ENCODE measurements around the gene NECAB2. TPM values are rescaled to one million over a fixed set of nuclear protein-coding genes. Genes with fewer than 3 reads are reported as not detected.
A peak's percentile ranks its signal among the peaks of the same experiment; 100 is the strongest.

The NECAB2 gene
- total RNA-seq, 1 donor from 2014 or later: 12.9 TPM

DNA sequence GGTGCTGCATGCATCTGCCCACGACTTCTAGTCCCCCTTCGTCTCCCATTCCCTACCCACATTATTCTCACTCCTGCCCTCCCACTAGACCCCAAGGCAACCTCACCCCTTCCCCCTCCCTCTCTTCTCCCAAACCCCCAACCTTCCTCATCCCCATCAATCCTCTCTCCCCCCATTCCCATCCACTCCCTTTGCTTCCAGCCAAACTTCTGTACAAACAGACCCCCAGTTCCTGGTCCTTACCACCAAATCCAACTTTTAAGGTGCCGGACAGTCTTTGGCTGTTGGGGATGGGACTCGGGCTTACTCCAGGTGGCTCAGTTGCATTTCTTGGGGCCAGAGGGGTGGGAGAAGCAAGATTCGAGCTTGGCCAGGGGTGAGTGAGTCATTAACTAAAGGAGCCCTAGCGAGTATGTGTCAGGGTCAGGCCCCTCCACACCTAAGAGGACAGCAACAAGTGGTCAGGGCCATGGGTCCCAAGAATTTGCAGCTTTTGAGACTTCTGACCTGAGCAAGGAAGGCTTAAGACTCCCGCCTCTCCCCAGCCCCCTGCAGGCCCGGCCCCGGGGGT is 74.3 kb downstream of the NECAB2 start, which contains the start of gene SLC38A8:
SLC38A8 (minus strand) TSS at position 488 of the 571 bp plus-strand sequence. CDS start 638 bp downstream, outside the sequence.
- DNase-seq (ENCODE audit: low spot score): no peak

DNA sequence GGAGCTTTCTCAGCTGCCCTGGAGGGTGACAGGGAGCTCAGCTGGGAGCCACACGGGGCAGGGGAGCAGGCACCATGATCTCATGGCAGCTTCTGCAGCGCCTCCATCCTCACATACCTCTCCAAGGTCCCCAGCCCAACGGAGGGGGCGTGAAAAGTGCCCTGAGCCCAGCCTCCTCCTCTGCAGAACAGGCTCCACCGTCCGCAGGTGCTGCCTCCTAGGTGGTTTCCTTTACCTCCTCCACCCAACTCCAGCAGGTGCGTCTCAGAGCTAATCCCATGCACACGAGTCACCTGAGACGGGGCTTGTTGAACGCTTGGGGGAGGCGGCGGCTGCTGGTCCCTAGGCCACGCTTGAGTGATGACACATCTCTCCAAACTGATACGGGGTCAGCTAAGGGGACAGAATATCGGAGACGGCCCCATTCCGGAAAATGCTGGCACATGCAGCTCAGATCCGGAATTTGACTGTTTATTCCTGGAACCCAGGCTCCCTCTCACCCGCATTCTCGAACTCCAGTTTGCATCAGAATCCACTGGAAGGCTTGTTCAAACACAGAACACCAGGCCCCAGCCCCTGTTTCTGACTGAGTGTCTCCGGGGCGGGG is 74.9 kb downstream of the NECAB2 start:
- ATAC-seq (no peak), DNase-seq (ENCODE audit: low spot score) (no peak)

More for the DNA sequence above, 74.3 kb downstream of the NECAB2 start, which contains the start of gene SLC38A8:
- ATAC-seq: no peak

DNA sequence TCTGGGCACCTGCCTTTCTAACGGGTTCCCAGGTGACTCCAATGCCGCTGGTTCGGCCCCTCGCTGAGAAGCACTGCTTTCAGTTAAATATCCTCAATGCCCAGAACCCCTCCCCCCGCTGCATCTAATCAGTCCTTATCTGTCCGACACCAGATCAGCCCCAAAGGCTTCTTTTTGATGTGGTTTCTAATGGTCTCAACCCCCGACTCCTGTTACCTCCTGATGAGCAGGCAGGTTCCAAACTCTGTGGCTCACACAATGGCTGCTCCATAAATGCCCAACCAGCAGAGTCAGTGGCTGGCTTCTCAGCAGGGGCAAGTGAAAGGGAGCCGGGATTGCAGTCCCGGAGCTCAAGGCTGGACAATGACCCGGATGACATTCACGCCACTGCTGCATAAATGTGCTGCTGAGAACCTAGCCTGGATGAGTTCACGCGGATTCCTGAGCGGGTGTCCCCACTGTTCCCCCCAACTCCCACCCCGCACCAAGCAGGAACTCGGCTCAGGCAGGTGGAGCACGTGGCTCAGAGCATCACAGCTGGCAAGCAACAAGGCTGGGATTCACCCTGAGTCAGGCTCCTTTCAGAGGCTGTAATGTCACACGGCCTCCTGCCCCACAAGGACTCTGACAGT is 75.6 kb downstream of the NECAB2 start:
- no peak for ATAC-seq
- DNase-seq (ENCODE audit: low spot score): no peak

DNA sequence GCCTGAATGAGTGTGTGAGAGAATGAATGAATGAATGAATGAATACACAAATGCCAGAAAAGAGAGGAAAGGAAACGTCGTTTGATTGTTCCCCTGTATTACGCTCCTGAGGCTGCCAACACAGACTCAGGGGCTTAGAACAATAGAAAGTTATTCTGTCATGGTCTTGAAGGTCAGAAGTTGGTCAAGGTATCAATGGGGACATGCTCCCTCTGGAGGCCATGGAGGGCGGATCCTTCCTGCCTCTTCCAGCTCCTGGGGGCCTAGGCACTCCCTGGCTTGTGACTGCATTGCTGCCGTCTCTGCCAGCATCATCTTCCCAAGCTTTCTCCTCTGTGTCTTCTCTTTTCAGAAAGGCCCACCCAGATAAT is 76.1 kb downstream of the NECAB2 start:
- no peak for DNase-seq (ENCODE audit: low spot score)

DNA sequence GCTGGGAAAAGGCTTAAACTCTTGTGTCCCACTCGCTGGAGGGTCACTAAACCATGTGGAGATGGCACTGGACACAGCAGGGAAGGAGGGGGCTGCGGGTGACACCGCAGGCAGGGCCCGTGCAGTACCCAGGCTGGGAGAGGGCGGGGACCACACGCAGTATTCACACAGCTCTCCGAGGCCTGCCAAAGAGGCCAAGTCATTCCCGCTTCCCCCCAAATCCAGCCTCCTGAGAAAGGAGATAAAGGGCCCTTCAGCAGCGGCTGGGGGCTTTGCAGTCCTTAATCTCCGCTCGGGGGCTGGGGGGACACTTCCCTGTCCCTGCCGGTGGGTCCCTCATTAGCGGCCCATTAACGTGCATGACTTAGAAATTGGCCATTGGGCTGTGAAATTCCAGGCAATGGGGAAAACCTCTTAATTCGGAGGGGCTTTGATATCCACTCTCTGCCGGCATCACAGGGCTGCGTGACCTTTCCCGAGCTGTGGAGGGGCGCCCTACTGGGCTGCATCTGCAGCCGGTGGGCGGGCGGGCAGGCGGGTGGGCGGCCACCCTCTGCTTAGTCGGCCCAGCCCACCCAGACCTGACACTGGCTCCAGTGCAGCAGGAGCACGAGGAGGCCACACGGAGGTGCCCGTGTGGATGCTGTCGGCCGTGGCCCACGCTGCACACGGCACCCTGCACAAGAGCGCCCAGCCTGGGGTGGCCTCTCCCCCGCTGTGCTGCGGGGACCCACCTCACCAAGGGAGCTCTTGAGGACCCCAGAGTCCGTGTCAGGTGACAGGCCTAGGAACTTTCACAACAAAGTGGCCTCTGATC is 77.2 kb downstream of the NECAB2 start:
- ATAC-seq: no peak
- DNase-seq (ENCODE audit: low spot score): no peak

More for the DNA sequence above, 76.1 kb downstream of the NECAB2 start:
- ATAC-seq: peak; percentile 67

DNA sequence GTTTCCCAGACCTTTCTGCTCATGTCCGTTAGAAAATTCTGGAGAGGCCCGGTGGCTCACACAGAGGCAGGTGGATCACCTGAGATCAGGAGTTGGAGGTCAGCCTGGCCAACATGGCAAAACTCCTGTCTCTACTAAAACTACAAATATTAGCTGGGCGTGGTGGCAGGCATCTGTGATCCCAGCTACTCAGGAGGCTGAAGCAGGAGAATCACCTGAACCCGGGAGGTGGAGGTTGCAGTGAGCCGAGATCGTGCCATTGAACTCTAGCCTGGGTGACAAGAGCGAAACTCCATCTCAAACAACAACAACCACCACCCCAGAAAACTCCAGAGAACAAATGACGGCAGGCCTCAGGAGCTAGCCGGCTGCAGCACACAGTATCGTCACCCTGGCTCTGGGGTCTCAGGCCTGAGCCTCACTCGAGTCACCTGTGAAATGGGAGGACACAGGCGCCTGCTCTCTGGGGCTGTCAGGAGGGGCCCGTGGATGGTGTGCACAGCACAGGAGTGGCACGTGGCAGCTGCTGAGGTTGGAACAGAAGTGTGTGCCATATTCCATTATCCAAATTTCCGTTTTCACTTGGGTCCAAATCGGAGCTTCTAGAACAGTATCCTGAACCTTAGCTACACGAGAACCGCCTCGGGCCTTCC is 77.9 kb downstream of the NECAB2 start:
- no peak for ATAC-seq
- no peak for DNase-seq (ENCODE audit: low spot score)

DNA sequence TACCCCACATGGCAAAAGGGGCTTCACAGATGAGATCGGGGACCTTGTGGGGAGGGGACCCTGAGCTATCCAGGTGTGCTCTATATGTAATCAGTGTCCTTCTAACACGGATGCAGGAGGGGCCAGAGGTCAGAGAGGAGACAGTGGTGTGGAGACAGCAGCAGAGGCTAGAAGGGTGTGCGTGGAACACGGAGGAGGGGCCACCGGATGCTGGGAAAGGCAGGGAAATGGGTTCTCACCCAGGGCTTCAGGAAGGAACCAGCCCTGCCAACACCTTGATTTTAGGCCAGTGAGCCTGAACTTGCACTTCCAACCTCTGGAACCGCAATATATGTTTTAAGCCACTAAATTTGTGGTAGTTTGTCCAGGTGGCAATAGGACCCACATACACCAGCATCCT is 79.2 kb downstream of the NECAB2 start:
- ATAC-seq (no peak), DNase-seq (ENCODE audit: low spot score) (no peak)

DNA sequence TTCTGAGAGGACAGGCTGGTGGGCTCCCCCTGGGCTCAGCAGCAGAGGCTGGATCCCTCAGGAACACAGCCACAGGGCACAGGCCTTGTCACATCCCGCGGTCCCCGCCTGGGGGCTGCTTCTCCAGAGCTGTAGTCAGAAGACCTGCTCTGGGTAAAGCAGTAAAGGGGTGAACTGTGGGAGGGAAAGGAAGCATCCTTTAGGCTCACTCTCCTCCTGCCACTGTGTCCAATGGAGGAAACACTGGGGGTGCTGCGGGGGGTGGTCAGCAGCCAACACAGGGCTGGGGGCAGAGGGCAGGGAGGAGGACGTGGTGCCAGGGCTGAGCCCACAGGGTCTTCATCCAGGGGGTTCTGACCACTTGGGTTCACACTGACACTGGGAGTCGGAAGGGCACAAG is 79.6 kb downstream of the NECAB2 start:
- ATAC-seq (no peak), DNase-seq (ENCODE audit: low spot score) (no peak)

DNA sequence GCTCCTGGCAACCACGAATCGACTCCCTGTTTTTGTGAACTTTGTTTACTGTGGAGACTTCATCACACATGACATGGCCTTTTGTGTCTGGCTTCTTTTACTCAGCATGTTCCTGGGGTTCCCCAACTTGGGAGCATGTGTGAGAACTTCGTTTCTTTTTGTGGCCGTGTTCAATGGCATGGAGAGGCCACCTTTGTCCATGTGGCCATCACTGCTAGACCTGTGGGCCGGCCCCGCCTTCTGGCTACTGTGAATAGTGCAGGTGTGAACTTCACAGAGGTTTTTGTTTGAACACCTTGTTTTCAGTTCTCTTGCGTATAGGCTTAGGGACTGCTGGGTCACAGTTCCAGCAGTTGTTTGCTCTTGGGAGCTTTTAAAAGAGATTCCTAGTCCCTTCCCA is 80.2 kb downstream of the NECAB2 start:
- DNase-seq (ENCODE audit: low spot score): no peak
- peak; percentile 36 for ATAC-seq

DNA sequence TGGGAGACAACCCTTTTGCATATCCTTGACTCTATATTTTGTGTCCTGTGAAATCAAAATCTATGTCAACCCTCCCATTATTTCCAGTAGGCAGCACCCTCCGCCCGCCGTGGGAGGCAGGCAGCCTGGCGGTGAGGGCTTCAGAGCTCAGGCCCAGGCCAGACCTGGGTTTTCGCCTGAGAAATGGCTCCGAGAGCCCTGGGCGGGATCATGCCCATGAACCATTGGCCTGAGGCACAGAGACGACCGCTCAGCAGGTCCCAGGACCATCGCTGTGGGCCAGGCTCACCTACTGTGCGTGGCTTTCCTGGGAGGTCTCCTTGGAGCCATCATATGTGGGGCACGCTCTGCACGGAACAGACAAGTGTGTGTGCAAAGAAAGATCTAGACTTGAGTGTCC is 80.8 kb downstream of the NECAB2 start:
- no peak for DNase-seq (ENCODE audit: low spot score)
- ATAC-seq: no peak

DNA sequence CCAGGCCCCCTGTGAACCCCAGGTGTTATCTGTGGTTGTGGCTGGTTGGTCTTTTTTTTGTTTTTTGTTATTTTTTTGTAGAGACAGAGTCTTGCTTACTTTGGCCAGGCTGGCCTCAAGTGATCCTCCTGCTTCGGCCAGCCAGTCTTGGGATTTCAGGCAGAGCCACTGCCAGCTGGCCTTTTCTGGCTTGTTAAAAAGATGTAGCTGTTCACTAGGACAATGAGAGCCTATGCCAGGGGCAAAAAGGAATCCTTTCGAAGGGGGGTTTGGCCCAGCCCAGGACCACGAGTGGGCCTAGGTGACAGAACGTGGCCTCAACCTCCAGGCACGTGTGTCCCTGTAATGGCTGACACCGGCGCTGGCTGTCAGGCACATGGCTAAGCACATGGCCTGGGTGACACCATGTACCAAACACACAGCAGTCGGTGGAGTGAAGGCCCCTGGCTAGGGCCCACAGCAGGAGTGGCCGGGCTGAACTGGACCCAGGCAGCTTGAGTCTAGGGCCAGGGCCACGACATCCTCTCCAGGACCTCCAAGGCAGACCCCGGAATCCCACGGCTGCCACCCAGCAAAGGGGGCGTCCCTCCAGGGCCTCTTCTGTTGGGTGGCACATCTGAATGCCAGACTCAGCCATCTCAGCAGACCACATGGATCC is 81.5 kb downstream of the NECAB2 start:
- DNase-seq (ENCODE audit: low spot score): no peak
- ATAC-seq: no peak

DNA sequence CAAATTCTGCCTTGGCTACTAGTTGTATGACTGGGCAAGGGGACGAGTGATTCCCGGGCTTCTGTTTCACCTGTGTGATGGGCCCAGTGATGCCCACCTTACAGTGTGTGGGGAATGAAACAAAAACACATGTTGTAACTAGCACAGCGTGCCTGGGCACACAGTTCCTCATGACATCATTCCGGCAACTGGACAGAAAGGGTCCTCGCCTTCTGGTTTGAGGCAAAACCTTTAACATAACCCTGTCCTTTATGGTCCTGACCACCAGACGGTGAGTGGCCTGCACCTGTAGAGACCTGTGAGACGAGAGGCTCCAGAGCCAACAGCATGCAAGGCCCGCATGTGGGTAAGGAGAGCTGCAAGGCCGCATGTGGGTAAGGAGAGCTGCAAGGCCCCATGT is 82.3 kb downstream of the NECAB2 start:
- no peak for ATAC-seq
- no peak for DNase-seq (ENCODE audit: low spot score)

DNA sequence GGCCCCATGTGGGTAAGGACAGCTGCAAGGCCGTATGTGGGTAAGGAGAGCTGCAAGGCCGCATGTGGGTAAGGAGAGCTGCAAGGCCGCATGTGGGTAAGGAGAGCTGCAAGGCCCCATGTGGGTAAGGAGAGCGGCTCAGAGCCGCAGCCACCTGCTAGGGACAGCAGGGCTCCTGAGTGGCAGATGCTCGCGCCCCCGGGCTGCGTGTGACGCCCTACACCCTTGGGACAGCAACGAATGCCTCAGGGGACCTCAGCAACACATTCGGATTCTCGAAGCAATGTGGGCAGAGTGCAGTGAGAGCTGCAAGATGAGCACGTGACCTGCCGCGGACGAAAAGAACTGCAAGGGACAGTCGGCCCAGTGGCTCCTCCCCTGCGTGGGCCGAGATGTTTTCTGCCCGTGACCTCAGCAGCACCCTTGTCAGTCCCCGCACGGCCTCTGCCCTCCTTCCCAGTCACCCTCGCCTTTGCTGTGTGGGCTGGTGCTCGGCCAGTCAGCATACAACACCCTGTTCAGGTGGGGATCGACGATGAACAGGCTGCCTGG is 84.1 kb downstream of the NECAB2 start:
- no peak for DNase-seq (ENCODE audit: low spot score)
- ATAC-seq: no peak

Other genes with a start within 250 kb of the NECAB2 start
- 31.9 TPM for gene HSBP1, start 160.3 kb upstream of the NECAB2 start, total RNA-seq
- 17.1 TPM for gene MLYCD, start 69.1 kb upstream of the NECAB2 start, total RNA-seq
- 89.4 TPM for gene OSGIN1, start 15.0 kb upstream of the NECAB2 start, total RNA-seq
- gene SLC38A8, start 74.6 kb downstream of the NECAB2 start, total RNA-seq: not detected
- 41.3 TPM for gene MBTPS1, start 148.7 kb downstream of the NECAB2 start, total RNA-seq
- gene HSDL1, start 176.9 kb downstream of the NECAB2 start, total RNA-seq: 4.7 TPM
- gene DNAAF1, start 177.1 kb downstream of the NECAB2 start, total RNA-seq: not detected
- gene TAF1C, start 218.8 kb downstream of the NECAB2 start, total RNA-seq: 19.9 TPM
- not detected for gene ADAD2, start 222.9 kb downstream of the NECAB2 start, total RNA-seq